ENCODE results near the gene TLR2. TPM values are rescaled to one million over a fixed set of nuclear protein-coding genes. Genes with fewer than 3 reads are reported as not detected.

TLR2 gene
- polyA plus RNA-seq, 1 donor (not counting 4 experiments of a cell fraction or from before 2014, with no cell fraction given): 1.8 TPM

DNA sequence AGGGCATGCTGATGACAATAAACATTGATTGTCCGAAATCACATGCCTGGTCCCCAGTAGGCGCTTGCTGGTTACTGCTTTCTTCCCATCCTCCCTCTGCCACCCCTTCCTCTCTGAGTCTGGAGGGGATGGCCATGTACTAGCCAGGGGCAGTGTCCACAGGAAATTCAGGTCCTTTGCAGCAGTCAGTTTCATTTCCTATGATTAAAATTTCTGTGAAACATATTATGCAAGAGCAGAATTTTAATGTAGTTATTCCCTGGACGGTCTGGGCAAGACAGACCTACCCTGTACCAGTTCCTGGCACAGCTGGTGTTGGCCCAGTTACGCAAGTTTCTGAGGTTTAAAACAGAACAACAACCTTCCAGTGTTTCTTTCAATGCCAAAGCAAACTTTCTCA lies 28.2 kb upstream of the TLR2 start:
- H3K9ac ChIP-seq (ENCODE audit: control insufficient read depth, extremely low read depth, insufficient read depth, low read length): no peak overlapping the region
- dilution Hi-C loops (cut with MboI; ENCODE audit: extremely low pct_ligation_motif_present, low sequenced_read_pairs): no loop called here
- H3K36me3 ChIP-seq (ENCODE audit: control insufficient read depth in 2 of 2, extremely low read depth in 1 of 2, insufficient read depth in 2 of 2, low read length in 2 of 2): no peaks in the 10 kb centered on the region

DNA sequence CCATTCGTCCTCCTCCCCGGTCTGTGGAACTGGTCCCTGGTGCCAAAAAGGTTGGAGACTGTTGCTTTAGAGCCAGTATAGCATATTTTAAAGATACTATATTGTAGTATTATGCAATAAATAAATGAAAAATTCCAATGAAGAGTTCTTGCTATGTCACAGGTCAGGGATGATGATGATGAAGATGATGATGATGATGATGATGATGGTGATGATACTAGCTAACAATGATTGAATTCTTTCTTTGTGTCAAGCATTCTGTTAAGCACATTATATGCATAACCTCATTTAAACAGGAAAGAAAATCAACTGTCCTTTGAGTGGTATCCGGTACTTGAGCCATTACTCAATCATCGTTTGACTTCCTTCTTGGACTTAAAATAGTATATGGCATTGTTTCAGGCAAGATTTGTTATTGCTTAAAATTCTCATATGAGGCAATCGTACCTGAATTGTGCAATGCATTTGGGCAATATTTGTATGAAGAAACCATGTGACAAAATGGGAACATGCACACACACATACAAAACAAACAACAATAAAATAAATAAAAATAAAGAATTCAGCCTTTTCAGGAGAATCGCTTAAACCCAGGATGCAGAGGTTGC lies 22.8 kb upstream of the TLR2 start:
- Histone ChIP-seq H3K4me1 (ENCODE audit: control insufficient read depth, extremely low read depth, insufficient read depth, low read length) (no peaks in the 10 kb centered on the region), H4K20me1 (ENCODE audit: control insufficient read depth, extremely low read depth, insufficient read depth, low read length) (no peaks in the 10 kb centered on the region), H3K4me2 (ENCODE audit: control insufficient read depth, extremely low read depth, insufficient read depth, low read depth, low read length) (no peak overlapping the region), H3K27ac (ENCODE audit: control insufficient read depth, insufficient read depth, low read length) (no peak overlapping the region), H3K4me3 (ENCODE audit: control insufficient read depth in 2 of 3, extremely low read depth in 1 of 3, insufficient read depth in 2 of 3, low read depth in 1 of 3, low read length in 3 of 3) (no peak overlapping the region), H3K9me3 (ENCODE audit: control insufficient read depth, low read depth, low read length) (no peaks in the 10 kb centered on the region), H3K9ac (ENCODE audit: control insufficient read depth, extremely low read depth, insufficient read depth, low read length) (no peak overlapping the region), H3K27me3 (ENCODE audit: control insufficient read depth, extremely low read depth, insufficient read depth, low read length) (no peaks in the 10 kb centered on the region), H3K9me1 (ENCODE audit: control insufficient read depth, extremely low read depth, insufficient read depth, low read length) (no peaks in the 10 kb centered on the region), H3K36me3 (ENCODE audit: control insufficient read depth in 2 of 2, extremely low read depth in 1 of 2, insufficient read depth in 2 of 2, low read length in 2 of 2) (no peaks in the 10 kb centered on the region), H2AFZ (ENCODE audit: control insufficient read depth, low read length) (no peak overlapping the region), H3K79me2 (ENCODE audit: control insufficient read depth, insufficient read depth, low read length) (no peaks in the 10 kb centered on the region)
- no peak for FAIRE-seq
- TF ChIP-seq EZH2 (IDR thresholded peaks at IDR 0.05; ENCODE audit: low read length): no peak
- TF ChIP-seq, protein P1, sequence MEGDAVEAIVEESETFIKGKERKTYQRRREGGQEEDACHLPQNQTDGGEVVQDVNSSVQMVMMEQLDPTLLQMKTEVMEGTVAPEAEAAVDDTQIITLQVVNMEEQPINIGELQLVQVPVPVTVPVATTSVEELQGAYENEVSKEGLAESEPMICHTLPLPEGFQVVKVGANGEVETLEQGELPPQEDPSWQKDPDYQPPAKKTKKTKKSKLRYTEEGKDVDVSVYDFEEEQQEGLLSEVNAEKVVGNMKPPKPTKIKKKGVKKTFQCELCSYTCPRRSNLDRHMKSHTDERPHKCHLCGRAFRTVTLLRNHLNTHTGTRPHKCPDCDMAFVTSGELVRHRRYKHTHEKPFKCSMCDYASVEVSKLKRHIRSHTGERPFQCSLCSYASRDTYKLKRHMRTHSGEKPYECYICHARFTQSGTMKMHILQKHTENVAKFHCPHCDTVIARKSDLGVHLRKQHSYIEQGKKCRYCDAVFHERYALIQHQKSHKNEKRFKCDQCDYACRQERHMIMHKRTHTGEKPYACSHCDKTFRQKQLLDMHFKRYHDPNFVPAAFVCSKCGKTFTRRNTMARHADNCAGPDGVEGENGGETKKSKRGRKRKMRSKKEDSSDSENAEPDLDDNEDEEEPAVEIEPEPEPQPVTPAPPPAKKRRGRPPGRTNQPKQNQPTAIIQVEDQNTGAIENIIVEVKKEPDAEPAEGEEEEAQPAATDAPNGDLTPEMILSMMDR (optimal IDR thresholded peaks at IDR 0.05 in 1 of 3, IDR thresholded peaks at IDR 0.05 in 1 of 3, conservative IDR thresholded peaks at IDR 0.05 in 1 of 3; ENCODE audit: extremely low read depth in 1 of 3, insufficient read depth in 2 of 3, low read length in 3 of 3): no peak
- DNase-seq (ENCODE audit: low read depth, low spot score): no peak
- dilution Hi-C loops (cut with MboI; ENCODE audit: extremely low pct_ligation_motif_present, low sequenced_read_pairs): no loop called here

More for the DNA sequence above, 28.2 kb upstream of the TLR2 start:
- DNase-seq (ENCODE audit: low read depth, low spot score) (no peak), FAIRE-seq (no peak)
- H3K4me2 ChIP-seq (ENCODE audit: control insufficient read depth, extremely low read depth, insufficient read depth, low read depth, low read length): no peak overlapping the region
- no peak overlapping the region for H3K4me3 ChIP-seq (ENCODE audit: control insufficient read depth in 2 of 3, extremely low read depth in 1 of 3, insufficient read depth in 2 of 3, low read depth in 1 of 3, low read length in 3 of 3)
- H4K20me1 ChIP-seq (ENCODE audit: control insufficient read depth, extremely low read depth, insufficient read depth, low read length): no peaks in the 10 kb centered on the region
- no peaks in the 10 kb centered on the region for H3K9me3 ChIP-seq (ENCODE audit: control insufficient read depth, low read depth, low read length)
- H3K27ac ChIP-seq (ENCODE audit: control insufficient read depth, insufficient read depth, low read length): no peak overlapping the region
- TF ChIP-seq EZH2 (IDR thresholded peaks at IDR 0.05; ENCODE audit: low read length): no peak
- TF ChIP-seq, protein P1 (optimal IDR thresholded peaks at IDR 0.05 in 1 of 3, IDR thresholded peaks at IDR 0.05 in 1 of 3, conservative IDR thresholded peaks at IDR 0.05 in 1 of 3; ENCODE audit: extremely low read depth in 1 of 3, insufficient read depth in 2 of 3, low read length in 3 of 3): no peak
- H3K4me1 ChIP-seq (ENCODE audit: control insufficient read depth, extremely low read depth, insufficient read depth, low read length): peaks cover 10% of the 10 kb centered on the region
- H3K9me1 ChIP-seq (ENCODE audit: control insufficient read depth, extremely low read depth, insufficient read depth, low read length): no peaks in the 10 kb centered on the region
- H2AFZ ChIP-seq (ENCODE audit: control insufficient read depth, low read length): no peak overlapping the region
- no peaks in the 10 kb centered on the region for H3K79me2 ChIP-seq (ENCODE audit: control insufficient read depth, insufficient read depth, low read length)
- no peaks in the 10 kb centered on the region for H3K27me3 ChIP-seq (ENCODE audit: control insufficient read depth, extremely low read depth, insufficient read depth, low read length)
